ENCODE data around the gene LCAT. TPM values are rescaled to one million over a fixed set of nuclear protein-coding genes. Genes with fewer than 3 reads are reported as not detected.
A peak's percentile ranks its signal among the peaks of the same experiment; 100 is the strongest.

The LCAT gene
- total and polyA plus RNA-seq, 11 donors = 9.7 to 31.7 (median 18.2) TPM

DNA sequence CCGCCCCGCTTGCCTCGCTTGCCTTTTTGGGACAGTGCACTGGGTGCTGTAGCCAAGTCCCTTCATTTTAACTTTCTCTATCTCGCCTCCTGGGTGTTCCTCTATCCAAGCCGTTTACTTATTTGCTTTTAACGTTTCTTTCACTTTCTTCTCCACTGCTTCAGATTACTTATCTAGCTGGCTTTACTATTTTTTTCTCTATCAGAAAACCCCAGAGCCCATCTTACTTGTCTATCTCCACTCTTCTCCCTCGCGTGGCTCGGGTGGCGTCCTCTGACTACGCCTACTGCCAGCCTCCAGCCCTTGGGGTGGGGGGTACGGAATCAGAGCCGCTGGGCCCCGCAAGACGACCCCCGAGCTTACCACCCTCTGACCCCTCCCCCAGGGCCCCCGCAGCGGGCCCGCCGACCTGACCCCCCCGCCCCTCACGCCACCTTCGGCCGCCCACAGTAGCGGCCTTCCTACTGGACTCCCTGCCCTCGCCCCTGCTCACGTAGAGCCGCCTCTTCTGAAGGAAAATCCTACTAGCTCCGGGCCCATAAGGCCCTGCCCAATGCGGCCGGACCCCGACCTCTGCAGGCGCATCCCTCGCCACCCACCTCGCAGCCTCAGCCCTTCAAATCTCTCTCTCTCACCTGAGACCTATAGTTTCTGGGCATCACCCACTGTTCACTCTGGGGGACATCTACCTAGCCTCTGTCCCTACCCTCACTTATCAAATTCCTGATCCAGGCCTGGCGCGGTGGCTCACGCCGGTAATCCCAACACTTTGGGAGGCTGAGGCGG is 25.5 kb upstream of the LCAT start:
- Histone ChIP-seq H3K4me1 (peaks cover 13 to 41% (median 33%) of the 10 kb centered on the region in 12 donors), H3K36me3 (peaks cover 0 to 15% (median 0%) of the 10 kb centered on the region in 9 donors), H3K27me3 (no peaks in the 10 kb centered on the region), H3K9me3 (no peaks in the 10 kb centered on the region), H3K27ac (peak overlapping the region; percentile 95 to 100 (median 99)), H3K4me3 (peak overlapping the region; percentile 67 to 100 (median 91))
- ATAC-seq (no peak), DNase-seq (no peak)
- intact Hi-C loops (cut with DNase I) = loop anchor here in 1 of 10 donors (10.0 kb wide), 1 partner anchor 265 kb away; the partner anchor contains the start of gene ESRP2
- TF ChIP-seq, protein P1, sequence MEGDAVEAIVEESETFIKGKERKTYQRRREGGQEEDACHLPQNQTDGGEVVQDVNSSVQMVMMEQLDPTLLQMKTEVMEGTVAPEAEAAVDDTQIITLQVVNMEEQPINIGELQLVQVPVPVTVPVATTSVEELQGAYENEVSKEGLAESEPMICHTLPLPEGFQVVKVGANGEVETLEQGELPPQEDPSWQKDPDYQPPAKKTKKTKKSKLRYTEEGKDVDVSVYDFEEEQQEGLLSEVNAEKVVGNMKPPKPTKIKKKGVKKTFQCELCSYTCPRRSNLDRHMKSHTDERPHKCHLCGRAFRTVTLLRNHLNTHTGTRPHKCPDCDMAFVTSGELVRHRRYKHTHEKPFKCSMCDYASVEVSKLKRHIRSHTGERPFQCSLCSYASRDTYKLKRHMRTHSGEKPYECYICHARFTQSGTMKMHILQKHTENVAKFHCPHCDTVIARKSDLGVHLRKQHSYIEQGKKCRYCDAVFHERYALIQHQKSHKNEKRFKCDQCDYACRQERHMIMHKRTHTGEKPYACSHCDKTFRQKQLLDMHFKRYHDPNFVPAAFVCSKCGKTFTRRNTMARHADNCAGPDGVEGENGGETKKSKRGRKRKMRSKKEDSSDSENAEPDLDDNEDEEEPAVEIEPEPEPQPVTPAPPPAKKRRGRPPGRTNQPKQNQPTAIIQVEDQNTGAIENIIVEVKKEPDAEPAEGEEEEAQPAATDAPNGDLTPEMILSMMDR (IDR thresholded peaks at IDR 0.05) = no peak
- no peak for TF ChIP-seq POLR2A (IDR thresholded peaks at IDR 0.05)
- 52 to 63% (median 55%) methylated on average over 40 of the region's 40 CpGs for WGBS, 4 donors

DNA sequence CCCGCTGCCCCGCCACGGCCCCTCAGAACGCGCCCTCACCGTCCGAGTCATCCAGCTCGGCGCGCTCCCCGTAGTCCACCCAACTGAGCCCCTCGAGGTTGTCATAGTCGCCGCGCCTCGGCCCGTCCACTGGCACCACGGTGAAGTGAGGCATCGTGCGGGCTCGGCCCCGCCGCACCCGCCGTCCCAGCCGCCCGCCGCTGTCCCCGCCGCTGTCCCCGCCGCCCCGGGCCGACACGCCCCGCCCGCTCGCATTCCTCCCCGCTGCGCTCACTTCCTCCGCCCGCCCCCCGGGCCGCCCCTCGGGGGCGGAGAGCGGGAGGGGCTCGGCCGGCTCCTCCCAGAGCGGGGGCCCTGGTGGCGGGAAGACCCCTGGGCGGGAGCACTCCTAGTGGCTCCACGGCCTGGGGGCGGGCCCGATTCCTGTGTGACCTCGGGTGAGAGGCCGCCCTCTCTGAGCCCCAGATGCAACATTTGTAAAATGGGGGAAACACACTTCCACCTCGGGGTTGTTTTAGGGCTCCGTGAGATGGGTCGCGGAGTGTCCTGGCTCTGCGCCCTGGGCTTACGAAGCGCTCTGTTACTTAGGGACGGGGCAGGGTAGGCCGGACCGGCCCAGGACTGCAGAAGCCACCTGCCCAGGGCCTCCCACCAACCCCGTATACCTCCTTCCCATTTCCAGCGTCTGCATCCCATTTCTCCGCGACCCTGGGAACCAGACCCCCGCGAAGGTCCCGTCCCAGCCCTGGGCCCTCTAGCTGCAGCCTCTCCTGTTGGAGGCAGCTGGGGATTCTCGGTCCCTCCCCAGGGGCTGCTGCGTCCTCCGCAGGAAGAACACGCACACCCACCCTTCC is 24.7 kb upstream of the LCAT start, which contains the start of gene SLC12A4:
SLC12A4 (minus strand) TSS at position 238 of the 854 bp plus-strand sequence; CDS start at position 154, 84 bp downstream.
- peak; percentile 93 to 95 (median 94) for DNase-seq
- Histone ChIP-seq H3K9me3 (no peaks in the 10 kb centered on the region), H3K4me1 (peaks cover 21 to 49% (median 41%) of the 10 kb centered on the region in 12 donors), H3K4me3 (peak within 1 kb of the TSS; percentile 67 to 100 (median 91)), H3K36me3 (peaks cover 0 to 15% (median under 1%) of the 10 kb centered on the region in 9 donors), H3K27ac (peak within 1 kb of the TSS; percentile 95 to 100 (median 99)), H3K27me3 (no peaks in the 10 kb centered on the region)
- intact Hi-C loops (cut with DNase I) = loop anchor here in 2 of 10 donors (1.0 to 10.0 kb wide), 2 partner anchors 33 to 266 kb away; partner anchors contain the start of gene ESRP2 (in 1 of the 2)
- ATAC-seq = peak; percentile 84 to 91 (median 90)
- TF ChIP-seq, protein P1 (IDR thresholded peaks at IDR 0.05) = peak in 4 of 12 donors; percentile 14 to 28 (median 23)
- TF ChIP-seq POLR2A (IDR thresholded peaks at IDR 0.05) = peak; percentile 94 to 98
- 0 to 1% (median 1%) methylated on average over 21 to 78 of the region's 78 CpGs for WGBS, 4 donors

DNA sequence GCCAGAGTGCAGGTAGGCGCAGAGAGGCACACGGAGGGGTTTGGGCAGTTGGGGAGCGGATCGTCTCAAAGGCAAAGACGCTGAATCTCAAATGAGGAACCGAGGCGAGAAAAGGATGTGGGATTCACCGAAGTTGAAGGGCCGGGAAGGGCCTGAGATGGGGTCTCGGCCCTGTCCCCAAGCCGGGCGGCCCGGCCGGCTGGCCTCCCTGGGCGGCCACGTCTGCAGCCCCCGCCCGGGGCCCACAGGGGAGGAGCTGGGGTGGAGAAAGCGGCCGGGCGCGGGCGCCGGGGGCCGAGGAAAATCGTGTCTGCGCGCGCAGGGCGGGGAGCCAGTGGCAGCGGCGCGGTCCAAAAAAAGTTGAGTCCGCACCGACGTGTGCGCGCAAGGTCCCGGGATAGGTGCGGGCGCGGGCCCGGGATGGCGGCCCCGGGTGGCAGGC is 24.1 kb upstream of the LCAT start:
- 0 to 1% (median 1%) methylated on average over 33 to 45 of the region's 45 CpGs for WGBS, 4 donors
- H3K4me1 ChIP-seq = peaks cover 27 to 55% (median 48%) of the 10 kb centered on the region in 12 donors
- no peaks in the 10 kb centered on the region for H3K9me3 ChIP-seq
- ATAC-seq = peak in 2 of 4 donors; percentile 38 to 46
- intact Hi-C loops (cut with DNase I) = loop anchor here in 2 of 10 donors (1.0 to 10.0 kb wide), 2 partner anchors 33 to 267 kb away; partner anchors contain the start of gene ESRP2 (in 1 of the 2)
- H3K36me3 ChIP-seq = peaks cover 0 to 20% (median 7%) of the 10 kb centered on the region in 9 donors
- DNase-seq = peak in 4 of 5 donors; percentile 63 to 81 (median 68)
- no peaks in the 10 kb centered on the region for H3K27me3 ChIP-seq
- peak overlapping the region; percentile 95 to 100 (median 99) for H3K27ac ChIP-seq
- TF ChIP-seq, protein P1 (IDR thresholded peaks at IDR 0.05) = no peak
- TF ChIP-seq POLR2A (IDR thresholded peaks at IDR 0.05) = no peak
- peak overlapping the region; percentile 67 to 100 (median 91) for H3K4me3 ChIP-seq
